Stimulated activated CD4-positive, alpha-beta T cell treated with anti-CD3 and anti-CD28 coated beads, Interleukin-12 subunit alpha, Interleukin-12 subunit beta, amount 100 ng/mL, for 24 hours (primary cell): Measurements from ENCODE around the gene SNX10.

Source experiments
- DNase-seq, 2 experiments: peaks; one replicate each; pipeline ENCODE4 v3.0.0-alpha.2; 2020; ENCODE audit warnings: low read depth in 2 of 2

Gene SNX10

GRCh38 chr7:26298472-26299058, 6.9 kb downstream of the SNX10 start:
- no peak for DNase-seq

GRCh38 chr7:26305090-26305868, 13.6 kb downstream of the SNX10 start:
- DNase-seq = no peak

GRCh38 chr7:26305869-26306665, 14.4 kb downstream of the SNX10 start:
- DNase-seq = no peak

- no peak for DNase-seq
Observed at GRCh38 chr7:26306790-26307189, 15.1 kb downstream of the SNX10 start.

GRCh38 chr7:26307226-26307625, 15.6 kb downstream of the SNX10 start:
- DNase-seq = no peak

- no peak for DNase-seq
Observed at GRCh38 chr7:26307791-26308190, 16.1 kb downstream of the SNX10 start.

GRCh38 chr7:26308551-26308950, 16.9 kb downstream of the SNX10 start:
- no peak for DNase-seq

- no peak for DNase-seq
Observed at GRCh38 chr7:26309089-26309488, 17.4 kb downstream of the SNX10 start.

- DNase-seq = no peak
Observed at GRCh38 chr7:26311798-26312197, 20.1 kb downstream of the SNX10 start.

- DNase-seq = no peak
Observed at GRCh38 chr7:26317211-26317610, 25.5 kb downstream of the SNX10 start.

- DNase-seq = no peak
Observed at GRCh38 chr7:26318921-26319320, 27.3 kb downstream of the SNX10 start.

GRCh38 chr7:26319636-26320035, 28.0 kb downstream of the SNX10 start:
- DNase-seq = no peak

GRCh38 chr7:26320878-26321277, 29.2 kb downstream of the SNX10 start:
- DNase-seq = no peak

GRCh38 chr7:26321435-26321834, 29.8 kb downstream of the SNX10 start:
- DNase-seq = no peak

- DNase-seq = no peak
Observed at GRCh38 chr7:26326211-26326610, 34.5 kb downstream of the SNX10 start.

GRCh38 chr7:26328498-26329390, 37.1 kb downstream of the SNX10 start:
- DNase-seq = no peak

GRCh38 chr7:26329520-26330255, 38.0 kb downstream of the SNX10 start:
- DNase-seq = no peak

- DNase-seq = no peak
Observed at GRCh38 chr7:26331113-26331512, 39.5 kb downstream of the SNX10 start.

GRCh38 chr7:26331789-26332188, 40.1 kb downstream of the SNX10 start:
- DNase-seq = no peak

GRCh38 chr7:26332698-26333097, 41.0 kb downstream of the SNX10 start:
- no peak for DNase-seq
